Occipital lobe (tissue), 2 donors: ENCODE data around the gene AQP2. TPM values are rescaled to one million over a fixed set of nuclear protein-coding genes. Genes with fewer than 3 reads are reported as not detected.

Source experiments
- DNase-seq: peaks from one replicate; lab custom pipeline; 2025; lab: John Stamatoyannopoulos, UW
- total RNA-seq: library from RNA; depleted of rRNA; stranded (reverse); fragments of >200 nt; gene quantifications from one replicate; pipeline ENCODE4 v1.2.3, GENCODE V29; 2014

The AQP2 gene
- total RNA-seq, 1 donor from 2014 or later: not detected

DNA sequence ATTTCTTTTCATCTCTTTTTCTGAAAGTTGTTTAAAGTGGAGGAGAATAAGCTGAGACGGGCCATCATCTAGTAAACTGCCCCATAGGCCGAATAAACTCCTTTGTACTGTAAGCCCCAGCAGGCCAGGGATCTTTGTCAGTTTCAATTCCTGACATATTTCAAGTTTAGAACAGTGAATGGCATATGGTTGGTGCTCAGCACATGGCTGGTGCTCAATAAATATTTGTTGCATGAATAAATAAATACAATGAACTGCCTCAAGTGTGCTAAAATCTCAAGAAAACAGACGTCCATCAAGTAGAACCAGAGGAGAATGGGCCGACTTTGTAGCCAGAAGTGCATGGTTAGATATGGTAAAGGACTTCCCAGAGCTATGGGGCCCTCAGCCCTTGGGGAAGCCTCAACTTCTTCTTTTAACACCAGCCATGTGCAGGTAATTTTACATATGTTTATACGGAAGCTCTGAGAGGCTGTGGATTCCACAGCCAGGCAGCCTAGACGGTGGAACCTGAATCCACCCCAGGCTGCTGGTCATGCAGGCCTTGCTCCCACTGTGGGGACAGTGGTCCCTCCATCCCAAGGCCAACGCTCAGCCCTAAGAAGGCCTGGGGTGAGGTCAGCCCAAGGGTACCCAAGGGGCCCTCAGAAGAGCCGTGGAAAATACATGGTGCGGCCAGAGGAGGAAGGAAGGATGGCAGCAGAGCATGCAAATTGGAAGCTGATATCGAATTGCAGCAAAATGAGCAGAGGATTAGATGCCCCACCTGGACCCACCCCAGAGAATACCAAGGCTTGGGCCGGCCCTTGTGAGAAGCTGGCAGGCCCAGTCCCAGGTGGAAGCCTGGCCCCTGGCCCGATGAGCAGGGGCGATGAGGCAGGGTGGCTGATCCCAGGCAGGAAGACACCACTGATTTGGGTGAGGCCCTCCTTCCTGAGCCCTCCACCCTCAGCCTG, 8.7 kb upstream of the AQP2 start:
- DNase-seq: no peak

- no peak for DNase-seq
Measured at GRCh38 chr12:49942512-49942893, 8.0 kb upstream of the AQP2 start.

- DNase-seq: no peak
Measured at GRCh38 chr12:49942921-49943624, 7.5 kb upstream of the AQP2 start.

DNA sequence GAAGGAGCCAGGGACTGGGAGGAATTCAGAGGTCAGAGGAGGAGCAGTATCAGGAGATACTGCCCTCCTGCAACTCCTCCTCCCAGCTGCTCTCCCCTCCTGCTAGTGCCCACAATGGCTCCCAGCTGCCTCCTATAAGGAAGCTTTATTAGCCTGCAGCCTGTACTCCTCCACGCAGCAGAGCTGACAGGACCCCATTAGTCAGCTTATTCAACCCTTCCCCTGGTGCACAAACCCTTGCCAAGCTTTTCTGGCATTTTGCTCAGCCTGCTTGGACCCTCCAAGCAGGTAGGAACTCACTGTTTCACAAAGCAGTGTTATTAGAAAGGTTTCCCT, 6.9 kb upstream of the AQP2 start:
- DNase-seq: no peak

- DNase-seq: no peak
Measured at GRCh38 chr12:49944046-49944445, 6.5 kb upstream of the AQP2 start.

DNA sequence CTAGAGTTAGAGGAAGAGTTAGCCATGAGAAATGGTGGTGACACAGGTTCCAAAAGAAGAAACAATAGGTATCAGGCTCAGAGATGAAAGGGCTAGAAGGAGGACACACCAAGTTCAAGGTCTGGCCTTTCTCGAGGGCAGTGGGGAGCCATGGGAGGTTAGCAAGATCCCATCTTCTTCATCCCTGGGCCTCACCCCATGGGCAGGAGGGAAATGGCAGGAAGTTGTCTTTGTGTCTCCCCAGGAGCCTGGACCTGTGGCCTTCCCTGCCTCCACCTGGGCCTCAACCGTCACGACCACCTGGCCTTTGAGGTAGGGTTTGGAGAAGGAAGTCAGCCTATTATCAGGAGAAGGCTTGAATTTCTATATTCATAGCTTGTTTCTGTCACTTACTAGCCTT, 5.8 kb upstream of the AQP2 start:
- DNase-seq: no peak

- DNase-seq: peak; percentile 67
Measured at GRCh38 chr12:49945394-49946080, 5.0 kb upstream of the AQP2 start.

DNA sequence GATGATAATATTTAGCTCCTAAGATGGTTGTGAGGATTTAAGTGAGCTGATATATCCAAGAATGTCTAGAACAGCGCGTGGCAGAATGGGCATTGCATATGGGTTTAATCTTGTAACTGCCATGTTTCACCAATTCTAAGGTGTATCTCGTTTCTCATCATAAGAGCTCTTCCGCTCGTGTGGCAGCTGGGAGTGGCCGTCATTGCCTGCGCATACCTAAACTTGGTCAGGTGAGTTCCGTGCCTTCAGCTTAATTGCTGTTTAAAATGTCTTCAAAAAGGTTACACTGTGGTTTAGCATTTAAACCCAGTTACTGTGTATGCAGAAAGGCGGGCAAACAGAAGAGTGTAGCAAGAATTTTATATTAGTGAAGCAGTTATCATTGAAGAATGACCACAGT, 4.5 kb upstream of the AQP2 start:
- no peak for DNase-seq

- no peak for DNase-seq
Measured at GRCh38 chr12:49946497-49946896, 4.0 kb upstream of the AQP2 start.

GRCh38 chr12:49947593-49948226, 2.8 kb upstream of the AQP2 start:
- no peak for DNase-seq

DNA sequence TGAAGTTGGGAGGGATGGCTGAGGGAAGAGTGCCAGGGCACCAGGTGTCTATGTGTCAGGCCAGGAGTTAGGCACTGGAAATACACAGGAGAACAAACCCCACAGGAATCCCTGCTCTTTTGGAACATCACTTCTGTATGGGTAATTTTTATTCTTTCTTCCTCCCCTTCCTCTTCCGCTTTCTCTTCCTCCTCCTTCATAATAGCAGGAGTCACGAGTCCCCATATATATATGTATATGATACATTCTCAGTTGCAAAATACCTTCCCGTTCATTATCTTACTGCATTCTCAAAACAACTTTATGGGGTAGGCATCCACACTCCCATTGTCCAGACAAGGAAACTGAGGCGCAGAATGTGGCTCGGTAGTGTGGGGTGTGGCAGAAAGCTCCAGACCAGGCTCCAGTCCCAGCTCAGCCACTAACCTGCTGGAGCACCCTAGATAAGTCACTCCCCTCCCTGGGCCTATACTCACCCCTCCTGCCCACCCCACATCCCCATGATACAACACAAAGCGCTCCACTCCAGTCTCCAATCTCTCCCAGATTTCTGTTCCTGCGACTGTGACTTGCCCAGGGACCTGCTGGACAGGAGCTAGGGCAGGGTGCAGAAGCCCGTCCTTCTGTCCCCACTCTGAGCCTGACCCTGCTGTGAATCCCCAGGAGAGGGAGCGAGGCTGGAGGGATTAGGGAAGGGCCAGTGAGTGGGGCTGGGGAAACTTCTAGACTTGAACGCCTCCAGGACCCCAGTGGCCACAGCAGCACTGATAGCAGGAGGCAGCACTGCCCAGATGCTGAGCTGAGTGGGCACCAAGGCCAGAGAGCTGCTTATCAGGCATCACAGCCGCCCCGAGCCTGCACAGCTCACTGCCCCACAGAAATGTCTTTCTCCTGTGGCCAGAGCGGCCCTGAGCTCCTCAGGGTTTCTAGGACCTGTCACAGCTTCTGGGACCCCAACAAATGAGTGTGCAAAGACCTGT, 1.4 kb upstream of the AQP2 start:
- DNase-seq: no peak

DNA sequence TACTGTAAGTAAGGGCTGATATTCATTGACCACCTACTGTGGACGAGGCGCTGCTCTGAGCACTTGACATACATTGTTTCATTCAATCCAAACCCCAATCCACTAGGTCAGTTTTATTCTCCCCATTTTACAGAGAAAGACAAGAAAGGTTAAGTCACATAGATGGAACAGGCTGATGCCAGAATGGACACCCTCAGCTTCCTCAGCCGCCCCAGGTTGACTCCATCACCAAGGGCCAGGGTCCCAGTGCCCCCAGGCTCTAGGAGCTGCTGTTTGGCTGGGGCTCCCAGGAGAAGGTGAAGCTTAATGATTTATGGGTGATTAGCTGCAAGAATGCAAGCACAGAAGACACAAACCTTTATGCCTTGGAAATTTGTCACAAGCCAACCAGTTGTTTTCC, 671 bp upstream of the AQP2 start:
- DNase-seq: no peak

GRCh38 chr12:49951411-49952240, 1.1 kb downstream of the AQP2 start:
- no peak for DNase-seq

- no peak for DNase-seq
Measured at GRCh38 chr12:49952391-49953055, 2.0 kb downstream of the AQP2 start.

GRCh38 chr12:49953151-49953550, 2.6 kb downstream of the AQP2 start:
- DNase-seq: no peak

DNA sequence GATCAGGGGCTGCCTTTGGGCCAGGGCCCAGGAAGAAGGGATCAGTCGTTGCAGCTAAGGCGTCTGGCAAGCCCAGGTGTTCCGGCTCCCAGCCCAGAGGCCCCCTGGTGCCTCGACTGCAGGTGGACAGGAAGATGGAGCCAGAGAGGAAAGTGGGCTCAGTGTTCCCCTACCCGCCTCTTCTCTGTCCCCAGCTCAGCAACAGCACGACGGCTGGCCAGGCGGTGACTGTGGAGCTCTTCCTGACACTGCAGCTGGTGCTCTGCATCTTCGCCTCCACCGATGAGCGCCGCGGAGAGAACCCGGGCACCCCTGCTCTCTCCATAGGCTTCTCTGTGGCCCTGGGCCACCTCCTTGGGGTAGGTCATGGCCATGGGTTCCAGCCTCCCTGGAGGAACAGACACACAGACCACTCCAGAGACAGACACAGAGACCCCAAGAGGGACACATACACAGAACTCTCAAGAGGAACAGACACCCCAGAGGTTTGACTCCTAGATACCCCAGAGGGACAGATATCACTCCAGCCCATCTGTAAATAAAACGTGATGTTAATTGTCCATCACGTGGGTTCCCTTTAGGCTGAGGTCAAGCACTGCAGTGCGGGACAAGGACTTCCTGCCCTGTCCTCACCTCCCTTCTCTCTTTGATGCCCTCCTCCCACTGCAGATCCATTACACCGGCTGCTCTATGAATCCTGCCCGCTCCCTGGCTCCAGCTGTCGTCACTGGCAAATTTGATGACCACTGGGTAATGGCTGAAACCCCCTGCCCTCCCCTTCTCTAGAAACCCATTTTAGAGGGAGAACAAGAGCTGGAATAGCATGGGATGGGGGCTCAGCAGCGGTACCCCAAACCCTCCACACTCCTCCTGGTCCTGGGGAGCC, 3.7 kb downstream of the AQP2 start:
- DNase-seq: no peak

GRCh38 chr12:49954863-49955830, 4.6 kb downstream of the AQP2 start:
- DNase-seq: no peak
